Liver (tissue), 9 donors: ENCODE data around the gene KMT5C. TPM values are rescaled to one million over a fixed set of nuclear protein-coding genes. Genes with fewer than 3 reads are reported as not detected.

Source experiments
- DNase-seq: peaks from one replicate; pipeline ENCODE4 v3.0.0-alpha.2; 2017; ENCODE audit warnings: low spot score
- H3K27ac ChIP-seq, 2 donors: one replicate each; pipeline ENCODE4 v1.7.0; 2013; ENCODE audit warnings: inconsistent platforms in 2 of 2, low read length in 2 of 2, control low read depth in 1 of 2, low read depth in 1 of 2, mild to moderate bottlenecking in 1 of 2
- H3K27me3 ChIP-seq, 4 donors: one replicate each; pipeline versions ENCODE4 v1.6.1 to v1.7.0; 2013; ENCODE audit warnings: low read length in 3 of 4, inconsistent platforms in 1 of 4, mild to moderate bottlenecking in 1 of 4, moderate library complexity in 1 of 4; ENCODE audit not compliant: control insufficient read depth in 4 of 4, insufficient read depth in 4 of 4
- H3K36me3 ChIP-seq, 4 donors: one replicate each; pipeline versions ENCODE4 v1.6.1 to v1.7.0; 2013; ENCODE audit warnings: low read length in 3 of 4, mild to moderate bottlenecking in 3 of 4, low read depth in 1 of 4, moderate library complexity in 1 of 4; ENCODE audit not compliant: control insufficient read depth in 4 of 4, insufficient read depth in 3 of 4
- H3K4me1 ChIP-seq, 4 donors: one replicate each; pipeline versions ENCODE4 v1.6.1 to v1.7.0; 2013; ENCODE audit warnings: low read length in 3 of 4, mild to moderate bottlenecking in 3 of 4, moderate library complexity in 1 of 4; ENCODE audit not compliant: control insufficient read depth in 4 of 4, insufficient read depth in 4 of 4
- H3K4me3 ChIP-seq, 3 donors: one replicate each; pipeline versions ENCODE4 v1.6.1 to v1.7.0; 2013; ENCODE audit warnings: low read length in 3 of 3, control low read depth in 1 of 3, low read depth in 1 of 3, mild to moderate bottlenecking in 1 of 3
- H3K9ac ChIP-seq, 2 donors: one replicate each; pipeline ENCODE4 v1.7.0; 2013; ENCODE audit warnings: low read length in 2 of 2, mild to moderate bottlenecking in 2 of 2, moderate library complexity in 2 of 2, control low read depth in 1 of 2, low read depth in 1 of 2
- H3K9me3 ChIP-seq, 4 donors: one replicate each; pipeline versions ENCODE4 v1.6.1 to v1.7.0; 2013; ENCODE audit warnings: low read length in 3 of 4; ENCODE audit not compliant: control insufficient read depth in 4 of 4
- ATF3 ChIP-seq: IDR thresholded peaks from 2 replicates; pipeline ENCODE4 v1.6.1; 2016; ENCODE audit warnings: antibody characterized with exemption
- CTCF ChIP-seq: fragments of 150-350 bp; IDR thresholded peaks from 2 replicates; pipeline ENCODE4 v1.5.1; 2017; ENCODE audit warnings: improper control_type of control experiment, low read depth, low read length; ENCODE audit not compliant: missing input control
- EGR1 ChIP-seq, 2 donors: IDR thresholded peaks; 2 replicates each; pipeline ENCODE4 v1.6.1; 2016 to 2018; ENCODE audit warnings: antibody characterized with exemption in 2 of 2, low read depth in 2 of 2
- FOXA1 ChIP-seq: IDR thresholded peaks from 2 replicates; pipeline ENCODE4 v1.6.1; 2016; ENCODE audit warnings: antibody characterized with exemption
- FOXA2 ChIP-seq: IDR thresholded peaks from 2 replicates; pipeline ENCODE4 v1.6.1; 2016; ENCODE audit warnings: antibody characterized with exemption
- GABPA ChIP-seq, 2 donors: IDR thresholded peaks in 1 of 2; conservative IDR thresholded peaks in 1 of 2; 2 replicates each; pipeline ENCODE4 v1.6.1; 2016; ENCODE audit warnings: antibody characterized with exemption in 2 of 2, mild to moderate bottlenecking in 1 of 2, moderate library complexity in 1 of 2
- HNF4A ChIP-seq, 2 donors: conservative IDR thresholded peaks; 2 replicates each; pipeline ENCODE4 v1.6.1; 2016; ENCODE audit warnings: antibody characterized with exemption in 2 of 2, mild to moderate bottlenecking in 2 of 2
- HNF4G ChIP-seq: IDR thresholded peaks from 2 replicates; pipeline ENCODE4 v1.6.1; 2016; ENCODE audit warnings: antibody characterized with exemption
- JUND ChIP-seq, 2 donors: IDR thresholded peaks; 2 replicates each; pipeline ENCODE4 v1.6.1; 2016; ENCODE audit warnings: antibody characterized with exemption in 2 of 2
- MAX ChIP-seq: IDR thresholded peaks from 2 replicates; pipeline ENCODE4 v1.6.1; 2016; ENCODE audit warnings: antibody characterized with exemption
- NR2F2 ChIP-seq: IDR thresholded peaks from 2 replicates; pipeline ENCODE4 v1.6.1; 2016; ENCODE audit warnings: antibody characterized with exemption
- RAD21 ChIP-seq, 2 donors: IDR thresholded peaks; 2 replicates each; pipeline ENCODE4 v1.6.1; 2016; ENCODE audit warnings: antibody characterized with exemption in 2 of 2, mild to moderate bottlenecking in 2 of 2
- REST ChIP-seq: IDR thresholded peaks from 2 replicates; pipeline ENCODE4 v1.6.1; 2016; ENCODE audit warnings: antibody characterized with exemption, mild to moderate bottlenecking
- RXRA ChIP-seq, 2 donors: IDR thresholded peaks; 2 replicates each; pipeline ENCODE4 v1.6.1; 2017 to 2018; ENCODE audit warnings: antibody characterized with exemption in 2 of 2, mild to moderate bottlenecking in 1 of 2
- SP1 ChIP-seq: IDR thresholded peaks from 2 replicates; pipeline ENCODE4 v1.6.1; 2018; ENCODE audit warnings: antibody characterized with exemption, mild to moderate bottlenecking
- TAF1 ChIP-seq: conservative IDR thresholded peaks from 2 replicates; pipeline ENCODE4 v1.6.1; 2016; ENCODE audit warnings: antibody characterized with exemption, mild to moderate bottlenecking
- YY1 ChIP-seq: IDR thresholded peaks from 2 replicates; pipeline ENCODE4 v1.6.1; 2016; ENCODE audit warnings: antibody characterized with exemption, mild to moderate bottlenecking
- ZBTB33 ChIP-seq: IDR thresholded peaks from 2 replicates; pipeline ENCODE4 v1.6.1; 2016; ENCODE audit warnings: antibody characterized with exemption
- WGBS: extraction: QIAGEN DNeasy Blood & Tissue Kit; methylation state at CpG from one replicate; pipeline ENCODE4 v1.1.7; 2013; 5-methylcytosine and 5-hydroxymethylcytosine counted together
- polyA plus RNA-seq, 2 donors: library from polyadenylated mRNA; stranded (reverse) in 1 of 2; unstranded in 1 of 2; fragments of 200-250 nt in 1 of 2; fragments of >200 nt in 1 of 2; fragmentation: Nextera tagmentation in 1 of 2; extraction: Ambion mirVana in 1 of 2; gene quantifications; one replicate each; pipeline versions ENCODE4 v1.2.1 to v1.2.3, GENCODE V29; 2013 to 2015
- total RNA-seq, 2 donors: library from RNA; depleted of rRNA; stranded (reverse); fragments of >200 nt; gene quantifications; one replicate each; pipeline ENCODE4 v1.2.3, GENCODE V29; 2014
- donor health status: healthy.
- donor health status: healthy.
- donor health status: healthy.
- donor health status: healthy.
- donor health status: healthy.

KMT5C gene
- total and polyA plus RNA-seq, 4 donors, result 1.1 to 11.6 (median 3.0) TPM

GRCh38 chr19:55305491-55305890, 34.2 kb upstream of the KMT5C start:
- Histone ChIP-seq H3K9ac (no peak overlapping the region), H3K4me1 (peaks cover 0 to 7% (median 3%) of the 10 kb centered on the region in 4 donors), H3K36me3 (no peaks in the 10 kb centered on the region), H3K27me3 (no peaks in the 10 kb centered on the region), H3K4me3 (no peak overlapping the region), H3K9me3 (no peaks in the 10 kb centered on the region), H3K27ac (no peak overlapping the region)
- 73% methylated on average over 9 of the region's 9 CpGs for WGBS
- DNase-seq, result peak; percentile 63
- TF ChIP-seq REST, result no peak

GRCh38 chr19:55305983-55306562, 33.6 kb upstream of the KMT5C start:
- peaks cover 0 to 7% (median 3%) of the 10 kb centered on the region in 4 donors for H3K4me1 ChIP-seq
- H3K9ac ChIP-seq, result no peak overlapping the region
- 87% methylated on average over 17 of the region's 17 CpGs for WGBS
- no peak for DNase-seq
- no peak overlapping the region for H3K4me3 ChIP-seq
- H3K27me3 ChIP-seq, result no peaks in the 10 kb centered on the region
- TF ChIP-seq TAF1 (no peak), RAD21 (IDR thresholded peaks at IDR 0.05) (no peak), FOXA1 (no peak), RXRA (IDR thresholded peaks at IDR 0.05) (no peak), GABPA (IDR thresholded peaks at IDR 0.05 in 1 of 2, conservative IDR thresholded peaks at IDR 0.05 in 1 of 2) (no peak), NR2F2 (no peak), JUND (IDR thresholded peaks at IDR 0.05) (no peak), FOXA2 (no peak), HNF4A (conservative IDR thresholded peaks at IDR 0.05) (no peak), EGR1 (IDR thresholded peaks at IDR 0.05; ENCODE audit: low read depth in 2 of 2) (no peak), ZBTB33 (no peak), ATF3 (no peak), HNF4G (no peak), CTCF (no peak), REST (no peak), SP1 (no peak), MAX (no peak), YY1 (no peak)
- no peaks in the 10 kb centered on the region for H3K36me3 ChIP-seq
- H3K27ac ChIP-seq, result no peak overlapping the region
- H3K9me3 ChIP-seq, result no peaks in the 10 kb centered on the region
